OCI-LY3 (cell line): ENCODE results near the gene ERGIC3.

ENCODE experiments used
- H2AFZ ChIP-seq: fragments of 200-600, 300-600 bp; shearing (Covaris generic); 2 replicates; pipeline ENCODE4 v1.6.0; 2014; ENCODE audit warnings: antibody characterized with exemption, low read depth, low read length
- H3K27ac ChIP-seq: fragments of 200-600, 300-600 bp; sonication (generic); 2 replicates; pipeline ENCODE4 v1.5.1; 2014; ENCODE audit warnings: mild to moderate bottlenecking, low read length, moderate library complexity, mixed read lengths
- H3K27me3 ChIP-seq: fragments of 200-600, 300-600 bp; sonication (generic); 2 replicates; pipeline ENCODE4 v1.6.1; 2014; ENCODE audit warnings: low read depth, low read length, mixed read lengths
- H3K36me3 ChIP-seq: fragments of 200-600, 300-600 bp; sonication (generic); replicated peaks from 2 replicates; pipeline ENCODE3; 2014; ENCODE audit warnings: low read depth, low read length, mixed read lengths
- H3K4me1 ChIP-seq: fragments of 300-600, 200-600 bp; sonication (generic); 2 replicates; pipeline ENCODE4 v1.6.1; 2014; ENCODE audit warnings: low read length, mixed read lengths
- H3K4me2 ChIP-seq: fragments of 200-600, 300-600 bp; sonication (generic); 2 replicates; pipeline ENCODE4 v1.6.1; 2014; ENCODE audit warnings: low read length, mixed read lengths
- H3K4me3 ChIP-seq: fragments of 300-600, 200-600 bp; sonication (generic); 2 replicates; pipeline ENCODE4 v1.5.1; 2014; ENCODE audit warnings: antibody characterized with exemption, mild to moderate bottlenecking, low read length, moderate library complexity
- H3K79me2 ChIP-seq: fragments of 300-600, 200-600 bp; shearing (Covaris generic); 2 replicates; pipeline ENCODE4 v1.6.1; 2014; ENCODE audit warnings: mild to moderate bottlenecking, low read length, mixed read lengths
- H3K9ac ChIP-seq: fragments of 300-600, 200-600 bp; shearing (Covaris generic); 2 replicates; pipeline ENCODE4 v1.6.0; 2014; ENCODE audit warnings: mild to moderate bottlenecking, low read length, moderate library complexity
- H3K9me3 ChIP-seq: fragments of 200-600, 300-600 bp; shearing (Covaris generic); 2 replicates; pipeline ENCODE4 v1.6.1; 2014; ENCODE audit warnings: low read length, mixed read lengths; ENCODE audit not compliant: insufficient read depth
- H4K20me1 ChIP-seq: fragments of 200-600, 300-600 bp; sonication (generic); 2 replicates; pipeline ENCODE4 v1.6.1; 2016; ENCODE audit warnings: low read length, mixed read lengths; ENCODE audit not compliant: insufficient read depth
- CTCF ChIP-seq: fragments of 200-600, 300-600 bp; sonication (generic); IDR thresholded peaks from 2 replicates; pipeline ENCODE4 v1.5.1; 2014; ENCODE audit warnings: antibody characterized with exemption, low read length, low read depth
- EZH2phosphoT487 ChIP-seq: fragments of 200-600 bp; shearing (Covaris generic); IDR thresholded peaks from 2 replicates; pipeline ENCODE4 v1.6.1; 2018; ENCODE audit warnings: antibody characterized with exemption, mixed run types, low read depth

ERGIC3 gene

GRCh38 chr20:35587436-35587835, 45.6 kb downstream of the ERGIC3 start:
- Histone ChIP-seq H3K9me3 (no peaks in the 10 kb centered on the region), H3K4me2 (no peak overlapping the region), H3K27me3 (no peaks in the 10 kb centered on the region), H3K4me3 (no peak overlapping the region), H3K36me3 (no peaks in the 10 kb centered on the region), H3K9ac (no peak overlapping the region), H4K20me1 (no peaks in the 10 kb centered on the region), H3K27ac (no peak overlapping the region), H3K79me2 (no peaks in the 10 kb centered on the region), H3K4me1 (no peaks in the 10 kb centered on the region), H2AFZ (no peak overlapping the region)
- TF ChIP-seq EZH2phosphoT487 (no peak), CTCF (no peak)

- no peaks in the 10 kb centered on the region for H4K20me1 ChIP-seq
- no peaks in the 10 kb centered on the region for H3K36me3 ChIP-seq
- H2AFZ ChIP-seq, result no peak overlapping the region
- no peaks in the 10 kb centered on the region for H3K9me3 ChIP-seq
- no peak overlapping the region for H3K27ac ChIP-seq
- no peaks in the 10 kb centered on the region for H3K79me2 ChIP-seq
- no peak overlapping the region for H3K4me2 ChIP-seq
- no peak for TF ChIP-seq CTCF
- TF ChIP-seq EZH2phosphoT487, result no peak
- H3K27me3 ChIP-seq, result no peaks in the 10 kb centered on the region
- H3K4me1 ChIP-seq, result no peaks in the 10 kb centered on the region
- H3K9ac ChIP-seq, result no peak overlapping the region
- H3K4me3 ChIP-seq, result no peak overlapping the region
Observed at GRCh38 chr20:35588397-35588796, 46.5 kb downstream of the ERGIC3 start.

- H3K79me2 ChIP-seq, result no peaks in the 10 kb centered on the region
- no peak overlapping the region for H2AFZ ChIP-seq
- no peaks in the 10 kb centered on the region for H4K20me1 ChIP-seq
- H3K36me3 ChIP-seq, result no peaks in the 10 kb centered on the region
- no peaks in the 10 kb centered on the region for H3K4me1 ChIP-seq
- no peaks in the 10 kb centered on the region for H3K9me3 ChIP-seq
- no peak for TF ChIP-seq EZH2phosphoT487
- TF ChIP-seq CTCF, result no peak
- no peak overlapping the region for H3K27ac ChIP-seq
- no peak overlapping the region for H3K4me2 ChIP-seq
- H3K9ac ChIP-seq, result no peak overlapping the region
- H3K27me3 ChIP-seq, result peaks cover 9% of the 10 kb centered on the region; the same call in 1 of the 2 replicates
- no peak overlapping the region for H3K4me3 ChIP-seq
Observed at GRCh38 chr20:35592339-35592974, 50.6 kb downstream of the ERGIC3 start.

GRCh38 chr20:35595456-35595855, 53.6 kb downstream of the ERGIC3 start:
- no peaks in the 10 kb centered on the region for H3K36me3 ChIP-seq
- H3K4me3 ChIP-seq, result no peak overlapping the region
- no peaks in the 10 kb centered on the region for H4K20me1 ChIP-seq
- no peaks in the 10 kb centered on the region for H3K4me1 ChIP-seq
- no peaks in the 10 kb centered on the region for H3K9me3 ChIP-seq
- H3K79me2 ChIP-seq, result no peaks in the 10 kb centered on the region
- no peak overlapping the region for H3K9ac ChIP-seq
- H3K4me2 ChIP-seq, result no peak overlapping the region
- no peak overlapping the region for H3K27ac ChIP-seq
- peaks cover 9% of the 10 kb centered on the region; the same call in 1 of the 2 replicates for H3K27me3 ChIP-seq
- TF ChIP-seq EZH2phosphoT487 (no peak), CTCF (no peak)
- H2AFZ ChIP-seq, result no peak overlapping the region
